Stimulated activated CD4-positive, alpha-beta T cell treated with anti-CD3 and anti-CD28 coated beads, Interleukin-12 subunit alpha, Interleukin-12 subunit beta, amount 100 ng/mL, for 24 hours (primary cell): ENCODE data around the gene PEX14.

Experiments
- DNase-seq, 2 experiments: peaks; one replicate each; pipeline ENCODE4 v3.0.0-alpha.2; 2020; ENCODE audit warnings: low read depth in 2 of 2

Gene PEX14

DNA sequence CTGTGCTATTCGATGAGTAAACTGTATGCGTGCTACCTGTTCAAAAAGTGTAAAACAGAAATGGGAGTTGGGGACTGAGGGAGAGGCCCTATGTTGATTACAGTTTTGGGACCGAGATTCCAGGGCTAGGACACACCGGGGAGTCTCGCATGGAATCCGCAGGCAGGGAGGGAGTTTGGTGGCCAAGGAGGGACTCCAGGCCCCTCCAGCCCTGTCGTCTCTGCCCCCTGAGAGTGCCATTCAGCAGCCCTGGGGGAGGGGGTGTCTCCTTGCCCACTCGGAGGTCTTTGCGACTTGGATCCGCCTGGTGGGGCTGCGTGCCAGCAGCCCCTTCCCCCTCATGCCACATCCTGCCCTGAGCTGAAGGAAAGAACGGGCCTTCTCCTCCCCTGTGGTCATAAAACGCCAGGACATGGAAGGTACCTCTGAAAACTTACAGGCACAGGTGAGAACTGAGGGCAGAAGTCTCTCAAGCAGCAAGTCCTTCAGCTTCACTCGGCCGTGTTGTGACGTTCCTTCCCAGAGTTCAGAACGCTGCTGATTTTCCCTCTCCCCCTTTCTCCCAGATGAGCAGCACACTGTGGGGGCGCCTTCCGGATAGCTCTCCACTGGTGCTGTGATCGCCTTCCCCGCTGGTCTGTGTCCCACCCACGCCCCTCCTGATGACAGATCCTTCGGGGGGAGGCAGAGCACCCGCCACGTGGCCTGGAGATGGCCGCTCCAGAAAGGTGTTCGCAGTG lies 141.4 kb downstream of the PEX14 start:
- no peak for DNase-seq

DNA sequence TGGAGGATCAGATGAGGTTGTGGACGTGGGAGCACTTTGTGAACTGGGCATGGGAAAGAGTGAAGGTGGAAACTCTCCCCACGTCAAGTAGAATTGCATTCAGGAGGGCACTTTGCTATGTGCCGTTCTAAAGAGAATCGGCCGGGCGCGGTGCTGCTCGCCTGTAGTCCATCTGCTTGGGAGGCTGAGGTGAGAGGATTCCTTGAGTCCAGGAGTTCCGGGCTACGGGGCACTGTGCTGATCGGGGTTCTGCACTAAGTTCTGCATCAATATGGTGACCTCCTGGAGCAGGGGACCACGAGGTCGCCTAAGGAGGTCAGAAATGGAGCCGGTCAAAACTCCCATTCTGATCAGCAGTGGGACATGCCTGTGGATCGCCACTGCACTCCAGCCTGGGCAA lies 141.9 kb downstream of the PEX14 start:
- DNase-seq, result no peak

DNA sequence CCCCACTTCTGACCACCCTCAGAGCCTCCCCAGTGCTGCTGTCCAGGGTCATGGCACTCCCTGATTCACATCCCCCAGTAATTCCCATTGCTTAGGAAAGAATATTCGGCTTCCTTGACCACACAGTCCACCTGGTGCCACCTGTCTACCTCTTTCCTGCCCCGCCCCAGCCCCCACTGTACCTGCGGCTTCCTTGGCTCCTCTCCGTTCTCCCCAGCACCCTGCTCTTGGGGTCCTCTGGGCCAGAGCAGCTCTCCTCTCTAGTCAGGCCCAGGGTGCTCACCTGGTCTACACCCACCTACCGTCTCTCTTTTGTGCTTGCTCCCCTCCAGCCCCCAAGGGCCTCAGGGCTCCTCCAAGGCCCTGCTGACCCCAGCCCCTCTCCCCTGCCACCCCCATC lies 142.6 kb downstream of the PEX14 start:
- no peak for DNase-seq

DNA sequence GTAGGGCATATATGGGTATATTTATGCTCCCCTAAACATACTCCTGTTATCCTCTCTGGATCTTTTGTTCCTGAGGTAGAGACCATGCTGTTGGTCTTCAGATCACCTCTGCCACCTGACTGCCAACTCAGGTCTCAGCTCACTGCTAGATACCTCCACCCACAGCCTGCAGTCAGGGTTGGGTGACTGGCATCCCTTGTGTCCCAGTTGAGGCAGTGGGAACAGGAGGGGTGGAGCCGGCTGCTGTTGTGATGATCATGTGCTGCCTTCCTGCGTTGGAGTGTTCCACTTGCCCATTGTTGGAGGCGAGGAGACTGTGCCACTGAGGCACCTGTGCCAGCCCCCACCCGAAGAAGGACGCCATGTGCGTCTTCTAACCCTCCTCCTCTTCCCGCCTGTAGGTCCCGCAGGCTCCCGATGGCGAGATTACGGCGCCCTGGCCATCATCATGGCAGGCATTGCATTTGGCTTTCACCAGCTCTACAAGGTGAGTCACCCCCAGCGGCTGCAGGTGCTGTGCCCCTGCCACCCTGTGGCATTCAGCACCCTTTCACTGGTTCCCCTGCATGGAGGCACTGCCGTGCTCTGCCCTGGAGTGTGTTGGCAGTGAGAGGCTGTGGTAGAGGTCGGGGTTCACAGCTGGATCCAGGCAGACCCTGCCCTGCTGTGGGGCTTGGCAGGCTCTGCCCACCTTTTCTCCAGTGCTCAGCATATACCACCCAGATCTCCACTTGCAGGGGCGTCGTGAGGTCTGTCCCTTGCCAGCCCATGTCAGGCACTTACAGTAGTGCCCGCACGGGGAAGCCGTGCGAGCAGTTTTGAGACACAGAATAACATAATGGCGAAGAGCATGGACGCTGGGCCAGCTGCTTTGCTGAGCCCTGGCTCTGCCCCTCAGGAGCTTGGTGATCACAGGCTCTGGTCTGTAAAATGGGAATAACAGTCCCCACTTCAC lies 143.5 kb downstream of the PEX14 start:
- DNase-seq, result no peak

DNA sequence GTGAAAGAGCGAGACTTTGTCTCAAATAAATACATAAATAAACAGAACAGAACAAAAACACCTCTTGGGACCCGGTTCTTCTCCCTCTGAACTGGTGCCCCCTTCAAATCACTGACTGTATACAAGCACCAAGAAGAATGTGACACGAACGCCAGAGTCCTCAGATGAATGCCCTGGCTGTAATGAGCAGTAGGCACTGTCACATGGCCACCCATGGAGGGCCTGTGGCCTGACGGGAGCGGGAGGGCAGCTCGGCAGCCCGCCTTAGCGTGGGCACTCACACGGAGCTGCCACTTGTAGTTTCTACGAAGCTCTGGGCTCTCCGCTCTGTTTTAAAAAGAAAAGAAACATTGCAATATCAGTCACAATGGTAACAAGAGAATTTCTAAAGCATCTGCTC lies 146.0 kb downstream of the PEX14 start:
- no peak for DNase-seq

DNA sequence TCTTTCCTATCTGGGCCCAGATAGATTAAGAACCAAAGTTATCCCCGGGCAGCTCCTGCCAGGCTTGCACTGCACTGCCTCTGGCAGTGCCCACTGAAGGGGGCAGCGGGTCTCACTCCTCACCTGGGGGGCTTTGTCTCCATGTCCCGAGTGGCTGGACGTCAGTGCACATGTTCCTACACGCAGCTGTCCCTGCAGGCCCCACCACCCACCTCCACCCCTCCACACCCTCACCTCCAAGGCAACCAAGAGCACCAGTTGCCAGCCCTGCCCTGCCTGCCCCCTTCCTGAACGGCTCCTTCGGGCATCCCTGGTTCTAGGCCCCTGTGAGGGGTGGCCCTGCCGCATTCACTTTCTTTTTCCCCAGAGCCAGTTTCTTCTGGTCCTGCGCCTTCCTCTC lies 147.2 kb downstream of the PEX14 start:
- DNase-seq, result no peak

DNA sequence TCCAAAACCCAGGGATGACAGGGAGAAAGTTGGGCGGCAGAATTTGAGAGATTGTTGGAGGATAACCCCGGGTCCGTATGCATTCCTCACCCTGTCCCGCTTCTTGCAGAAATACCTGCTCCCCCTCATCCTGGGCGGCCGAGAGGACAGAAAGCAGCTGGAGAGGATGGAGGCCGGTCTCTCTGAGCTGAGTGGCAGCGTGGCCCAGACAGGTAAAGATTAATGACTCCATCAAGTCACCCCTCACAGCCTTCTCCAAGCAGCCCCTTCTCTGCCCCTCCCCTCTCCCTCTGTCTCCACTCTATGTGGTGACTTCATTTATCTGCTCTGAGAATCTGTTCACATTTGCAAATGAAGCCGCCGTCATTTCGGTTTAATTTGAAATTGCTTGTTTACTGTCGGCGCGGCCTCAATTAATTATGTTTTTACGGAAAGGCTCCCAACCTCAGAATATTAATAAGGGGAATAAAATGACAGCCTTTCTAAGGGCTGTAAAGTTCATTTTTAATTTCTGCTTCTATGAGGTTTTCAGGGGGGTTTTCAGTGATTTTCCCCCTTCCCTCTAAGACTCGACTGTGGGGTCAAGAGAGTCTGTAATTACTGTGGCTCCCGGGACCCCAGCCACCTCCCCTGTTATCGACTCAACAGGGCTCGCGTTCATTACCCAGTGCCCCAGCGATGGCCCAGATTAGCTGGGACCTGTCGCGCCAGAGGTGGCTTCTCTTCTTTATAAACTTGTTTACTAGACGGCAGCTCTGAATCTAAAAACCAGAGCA lies 148.3 kb downstream of the PEX14 start:
- DNase-seq, result no peak

DNA sequence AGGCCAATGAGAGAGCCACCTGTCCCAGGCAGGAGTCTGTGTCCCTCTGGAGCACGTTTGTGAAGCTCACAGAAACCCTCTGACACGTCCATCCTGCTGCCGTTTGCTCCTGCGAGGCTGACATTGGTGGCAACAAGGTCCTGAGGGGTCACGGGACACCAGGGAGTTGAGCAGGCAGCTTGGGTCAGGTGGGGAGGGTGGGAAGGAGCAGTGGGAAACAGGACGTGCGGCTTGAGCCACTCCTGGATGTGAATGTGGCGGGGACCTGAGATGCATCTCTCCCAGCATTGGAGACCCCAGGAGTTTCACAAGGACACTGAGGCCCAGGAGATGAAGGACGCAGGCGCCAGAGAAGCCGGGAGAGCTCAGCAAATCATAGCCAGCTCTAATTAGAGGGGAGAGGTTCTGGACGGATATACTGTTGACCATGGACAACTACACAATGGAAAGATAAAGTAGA lies 149.0 kb downstream of the PEX14 start:
- DNase-seq, result no peak

DNA sequence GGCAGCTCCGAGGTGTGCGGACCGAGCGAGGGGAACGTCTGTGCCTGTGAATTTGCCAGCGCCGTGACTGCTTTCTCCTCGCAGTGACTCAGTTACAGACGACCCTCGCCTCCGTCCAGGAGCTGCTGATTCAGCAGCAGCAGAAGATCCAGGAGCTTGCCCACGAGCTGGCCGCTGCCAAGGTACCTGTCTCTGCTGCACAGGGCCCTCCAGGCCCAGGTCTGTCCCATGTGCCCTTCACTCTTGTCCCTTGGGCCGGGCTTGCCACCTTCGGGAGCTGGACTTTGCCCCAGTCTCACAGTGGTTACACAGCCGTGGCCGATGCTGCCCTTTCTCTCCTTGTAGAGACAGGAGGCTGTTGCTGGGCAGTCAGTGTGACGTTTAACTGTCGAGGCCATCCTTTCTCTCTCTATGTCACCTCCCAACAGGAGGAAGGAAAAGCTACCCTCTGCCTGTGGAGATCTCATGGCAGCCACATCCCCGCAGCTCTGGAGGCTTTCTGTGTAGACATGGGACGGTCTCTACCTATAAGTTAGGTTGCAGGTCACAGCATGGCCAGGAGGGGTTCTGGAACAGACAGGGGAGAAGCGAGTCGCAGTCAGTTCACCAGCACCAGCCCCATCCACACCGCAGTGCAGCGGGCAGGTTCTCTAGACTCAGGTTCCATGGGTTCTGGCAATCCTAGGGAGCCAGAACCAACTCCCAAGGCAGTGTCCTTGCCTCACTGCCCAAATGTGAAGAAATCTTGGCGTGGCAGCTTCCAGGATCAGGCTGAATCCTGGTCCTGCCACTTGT lies 149.7 kb downstream of the PEX14 start:
- no peak for DNase-seq

DNA sequence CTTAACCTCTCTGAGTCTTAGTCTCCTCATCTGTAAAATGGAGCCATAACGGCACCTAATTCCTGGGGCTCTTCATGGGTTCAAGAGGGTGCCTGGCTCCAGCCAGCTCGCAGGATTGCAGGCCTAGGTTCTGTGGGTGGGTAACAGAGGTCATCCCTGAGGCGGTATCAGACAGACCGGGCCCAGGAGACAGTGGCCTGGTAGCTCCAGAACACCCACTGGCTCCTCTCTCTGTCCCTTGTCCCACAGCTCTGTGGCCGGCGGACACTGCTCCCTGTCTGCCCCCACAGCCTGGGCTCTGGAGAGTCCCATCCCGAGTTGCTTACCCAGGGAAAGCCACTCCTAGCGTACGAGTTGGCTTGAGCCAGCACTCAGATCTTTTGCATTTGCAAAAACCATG lies 150.3 kb downstream of the PEX14 start:
- no peak for DNase-seq

DNA sequence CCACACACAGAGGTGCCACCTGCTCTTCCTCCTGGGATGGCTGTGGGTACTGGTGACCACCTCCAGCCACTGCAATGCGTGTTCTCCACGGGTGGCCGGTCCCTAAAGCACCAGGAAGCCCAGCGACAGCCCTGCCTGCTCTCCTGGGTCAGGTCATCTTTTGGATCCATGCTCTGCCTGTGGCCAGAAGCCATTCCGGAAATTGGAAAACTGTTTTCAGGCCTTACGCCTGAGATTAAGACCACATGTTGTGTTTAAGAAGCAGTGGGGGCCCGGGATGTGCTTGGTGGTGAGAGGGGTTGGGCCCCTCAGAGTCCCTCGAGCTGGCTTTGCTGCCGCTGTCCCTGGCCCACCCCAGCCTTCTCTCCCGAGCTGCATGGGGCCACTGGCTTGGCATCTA lies 150.8 kb downstream of the PEX14 start:
- no peak for DNase-seq

DNA sequence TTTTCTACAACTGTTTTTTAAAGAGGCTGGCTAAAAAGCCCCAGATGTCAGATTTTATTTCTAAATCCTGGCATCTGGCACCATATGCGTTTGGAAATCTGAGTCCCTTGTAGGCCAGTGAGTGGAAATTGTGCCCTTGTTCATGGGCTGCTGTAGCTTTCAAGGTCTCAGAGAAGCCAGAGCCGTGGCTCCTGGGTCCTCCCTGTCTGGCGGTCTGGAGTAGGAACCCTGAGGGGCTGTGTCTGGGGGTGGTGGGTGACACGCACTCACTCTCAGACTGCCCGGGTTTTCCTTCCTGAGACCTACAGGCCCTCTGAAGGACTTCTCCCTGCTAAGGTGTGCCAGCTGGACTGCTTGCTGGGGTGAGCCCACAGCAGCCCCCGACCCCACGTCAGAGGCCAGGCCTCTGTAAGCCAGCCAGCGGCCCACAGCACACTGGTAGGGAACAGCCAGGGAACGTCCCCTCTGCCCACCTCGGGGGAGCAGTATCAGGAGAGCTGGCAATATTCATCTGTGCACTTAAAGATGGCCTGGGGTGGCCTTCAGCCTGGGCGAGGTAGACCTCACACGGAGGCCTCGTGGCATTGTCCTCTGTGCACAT lies 151.5 kb downstream of the PEX14 start:
- DNase-seq, result no peak

DNA sequence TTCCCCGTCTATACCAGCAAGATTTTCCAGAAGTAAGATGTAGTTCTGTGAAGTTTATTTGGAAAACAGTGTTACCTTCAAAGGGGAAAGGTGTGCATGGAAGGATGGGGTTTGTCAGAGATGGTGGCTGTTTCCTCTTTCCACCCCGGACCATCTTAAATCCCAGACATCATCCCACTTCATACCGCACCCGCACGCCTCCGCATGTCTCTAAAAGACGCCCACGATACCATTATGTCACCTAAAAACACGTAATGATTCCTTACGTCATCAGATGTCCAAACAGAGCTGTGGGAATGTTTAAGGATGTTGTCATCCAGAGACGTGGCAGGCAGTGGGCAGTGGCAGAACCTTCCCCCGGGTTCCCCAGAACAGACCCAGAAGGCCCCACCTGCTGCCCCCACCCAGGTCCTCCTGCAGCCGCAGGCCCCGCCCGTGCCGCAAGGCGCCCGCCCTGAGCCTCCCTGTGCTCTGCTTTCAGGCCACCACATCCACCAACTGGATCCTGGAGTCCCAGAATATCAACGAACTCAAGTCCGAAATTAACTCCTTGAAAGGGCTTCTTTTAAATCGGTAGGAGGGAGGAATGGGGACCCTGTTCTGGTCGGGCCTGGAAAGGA lies 152.2 kb downstream of the PEX14 start:
- no peak for DNase-seq

DNA sequence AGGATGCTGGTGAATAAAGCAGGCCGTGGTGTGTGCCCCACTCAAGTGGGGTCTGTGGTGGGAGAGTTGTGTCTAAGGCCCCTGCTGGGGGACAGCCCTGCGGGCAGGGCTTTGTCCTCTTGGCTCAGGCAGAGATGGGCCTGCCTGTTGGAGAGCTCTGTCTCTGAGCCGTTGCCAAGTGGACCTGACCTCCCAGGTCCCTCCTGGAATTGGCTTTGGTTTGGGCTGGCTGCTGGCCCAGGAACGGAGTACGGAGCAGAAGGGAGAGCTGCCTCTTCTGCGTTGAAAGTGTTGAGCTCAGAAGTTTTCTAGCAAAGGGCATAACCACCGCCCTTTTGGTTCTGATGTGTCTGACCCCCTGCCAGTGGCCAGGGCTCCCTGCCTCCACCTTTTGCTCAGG lies 153.9 kb downstream of the PEX14 start:
- no peak for DNase-seq

DNA sequence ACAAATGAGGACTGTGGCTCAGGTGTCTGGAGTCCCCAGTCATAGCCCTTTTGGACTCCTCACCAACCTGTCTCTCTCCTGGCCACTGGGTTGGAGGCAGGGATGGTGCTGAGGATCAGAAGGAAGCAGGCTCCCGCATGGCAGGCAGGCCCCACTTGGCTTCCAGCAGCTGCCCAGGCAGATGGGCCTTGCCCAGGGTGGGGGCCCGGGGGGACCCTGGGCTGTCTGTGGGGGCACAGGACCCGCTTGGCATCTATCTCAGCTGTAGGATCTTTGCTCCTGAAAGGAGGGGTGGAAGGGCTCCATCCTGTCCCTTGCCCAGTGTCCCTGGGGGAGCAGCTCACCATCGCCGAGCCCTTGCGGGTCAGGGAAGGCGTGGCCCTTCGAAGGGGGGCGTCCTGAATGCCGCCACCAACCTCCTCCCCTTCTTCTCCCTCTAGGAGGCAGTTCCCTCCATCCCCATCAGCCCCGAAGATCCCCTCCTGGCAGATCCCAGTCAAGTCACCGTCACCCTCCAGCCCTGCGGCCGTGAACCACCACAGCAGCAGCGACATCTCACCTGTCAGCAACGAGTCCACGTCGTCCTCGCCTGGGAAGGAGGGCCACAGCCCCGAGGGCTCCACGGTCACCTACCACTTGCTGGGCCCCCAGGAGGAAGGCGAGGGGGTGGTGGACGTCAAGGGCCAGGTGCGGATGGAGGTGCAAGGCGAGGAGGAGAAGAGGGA lies 154.5 kb downstream of the PEX14 start:
- DNase-seq, result no peak

DNA sequence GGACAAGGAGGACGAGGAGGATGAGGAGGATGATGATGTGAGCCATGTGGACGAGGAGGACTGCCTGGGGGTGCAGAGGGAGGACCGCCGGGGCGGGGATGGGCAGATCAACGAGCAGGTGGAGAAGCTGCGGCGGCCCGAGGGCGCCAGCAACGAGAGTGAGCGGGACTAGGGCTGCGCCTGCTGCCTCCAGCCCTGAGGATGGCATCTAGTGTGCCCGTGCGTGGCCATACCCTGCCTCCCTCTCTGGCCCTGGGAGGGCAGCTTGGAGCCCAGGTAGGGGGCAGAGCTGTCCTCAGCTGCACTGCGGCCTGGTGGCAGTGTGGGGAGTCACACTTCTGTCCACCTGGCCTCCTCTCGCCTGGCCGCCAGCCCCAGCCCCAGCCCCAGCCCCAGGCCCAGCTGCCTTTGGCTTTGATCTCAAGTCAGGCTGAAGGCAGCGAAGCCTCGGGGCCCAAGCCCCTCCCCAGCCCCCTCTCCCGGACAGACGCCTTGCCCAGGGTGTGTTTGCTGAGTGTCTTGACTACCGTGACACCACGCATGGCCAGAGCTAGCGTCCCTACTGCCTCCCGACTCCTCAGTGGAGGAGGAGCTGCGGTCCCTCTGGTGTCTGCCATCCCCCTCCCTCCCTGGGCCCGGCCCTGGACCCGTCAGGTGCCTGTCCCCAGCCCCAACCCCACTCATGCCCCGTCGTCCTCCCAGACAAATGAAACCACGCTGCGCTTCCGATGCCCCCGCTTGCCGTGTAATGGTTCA lies 155.2 kb downstream of the PEX14 start:
- DNase-seq, result no peak

DNA sequence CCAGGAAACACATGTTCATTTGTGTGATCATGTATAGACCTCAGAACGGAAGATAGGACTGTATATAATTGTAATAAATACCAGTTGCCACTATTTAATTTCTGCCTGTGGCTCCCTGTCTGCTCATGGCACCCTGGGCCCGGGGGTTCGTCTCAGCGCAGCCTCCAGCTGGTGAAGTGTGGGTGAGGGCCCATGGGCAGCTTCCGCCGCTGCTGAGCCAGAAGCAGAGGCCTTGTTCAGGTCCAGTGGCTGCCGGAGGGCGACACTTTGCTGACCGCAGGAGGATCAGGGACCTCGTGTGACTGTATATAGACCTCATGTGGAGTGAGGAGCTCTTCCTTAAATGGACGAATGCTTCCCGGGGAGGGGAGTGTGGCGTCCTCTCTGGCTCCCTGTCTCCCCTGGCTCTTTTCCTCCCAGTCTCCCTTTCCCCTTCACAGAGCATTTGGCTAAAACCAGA lies 155.9 kb downstream of the PEX14 start:
- no peak for DNase-seq

DNA sequence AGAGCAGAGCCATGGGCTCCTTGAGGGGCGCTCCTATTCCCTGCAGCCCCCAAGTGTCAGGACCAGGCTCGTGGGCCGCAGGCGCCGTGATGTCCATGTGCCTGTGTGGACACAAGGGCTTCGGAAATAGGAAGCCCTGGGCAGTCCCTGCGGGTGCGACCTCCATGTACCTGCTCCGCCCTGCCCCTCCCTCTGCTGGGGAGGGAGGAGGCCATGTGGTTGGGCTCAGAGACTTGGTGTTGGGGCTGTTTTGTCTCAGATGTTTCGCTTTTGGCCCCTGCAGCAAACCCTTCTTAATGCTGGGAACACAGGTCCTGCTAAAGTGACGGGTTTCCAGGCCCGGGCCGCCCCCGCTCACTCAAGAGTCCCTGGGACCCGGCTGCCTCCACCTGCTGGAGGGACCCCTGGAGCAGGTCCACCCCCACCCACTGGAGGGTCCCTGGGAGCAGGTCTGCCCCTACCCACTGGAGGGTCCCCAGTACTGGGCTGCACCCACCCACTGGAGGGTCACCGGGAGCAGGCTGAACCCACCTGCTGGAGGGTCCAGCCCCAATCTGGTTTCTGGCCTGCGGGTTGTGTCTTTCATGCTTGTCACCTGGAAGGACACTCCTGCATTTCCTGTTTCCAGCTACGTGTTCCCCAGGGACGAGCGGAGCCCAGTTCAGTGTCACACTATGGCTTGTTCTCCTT lies 156.5 kb downstream of the PEX14 start:
- DNase-seq, result no peak
